HG03066 (cell line): ENCODE measurements around the gene ZNF276.
A peak's percentile ranks its signal among the peaks of the same experiment; 100 is the strongest.

Experiments used
- ATAC-seq: cut with Tn5 transposase; IDR thresholded peaks from one replicate; pipeline ENCODE4 v1.9.1; 2021; ENCODE audit warnings: low read depth; ENCODE audit not compliant: unreplicated experiment

The ZNF276 gene

DNA sequence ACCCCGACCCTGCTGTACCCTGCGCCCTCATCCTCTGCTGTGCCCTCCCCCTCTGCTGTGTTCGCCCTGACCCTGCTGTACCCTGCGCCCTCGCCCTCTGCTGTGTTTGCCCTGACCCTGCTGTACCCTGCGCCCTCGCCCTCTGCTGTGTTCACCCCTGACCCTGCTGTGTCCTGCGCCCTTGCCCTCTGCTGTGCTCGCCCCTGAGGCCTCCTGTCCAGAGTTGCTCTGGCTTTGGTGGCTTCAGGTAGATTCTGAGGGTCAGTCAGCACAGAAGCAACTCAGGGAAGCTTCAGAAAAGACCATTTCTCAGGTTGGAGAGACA, 11.5 kb downstream of the ZNF276 start:
- no peak for ATAC-seq

DNA sequence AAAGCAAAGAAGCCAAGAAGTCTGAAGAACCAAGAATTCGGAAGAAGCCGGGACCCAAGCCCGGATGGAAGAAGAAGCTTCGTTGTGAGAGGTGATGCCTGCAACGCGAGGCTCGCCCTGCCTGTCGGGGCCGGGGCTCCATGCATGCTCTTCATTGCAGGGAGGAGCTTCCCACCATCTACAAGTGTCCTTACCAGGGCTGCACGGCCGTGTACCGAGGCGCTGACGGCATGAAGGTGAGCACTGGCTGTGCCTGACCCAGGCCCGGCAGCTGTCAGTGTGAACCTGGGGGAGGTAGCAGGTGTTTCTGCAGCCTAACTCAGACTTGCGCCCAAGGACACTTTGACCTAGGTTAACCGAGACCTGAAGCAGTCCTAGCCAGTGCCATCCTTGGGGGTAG, 12.0 kb downstream of the ZNF276 start:
- ATAC-seq = no peak

DNA sequence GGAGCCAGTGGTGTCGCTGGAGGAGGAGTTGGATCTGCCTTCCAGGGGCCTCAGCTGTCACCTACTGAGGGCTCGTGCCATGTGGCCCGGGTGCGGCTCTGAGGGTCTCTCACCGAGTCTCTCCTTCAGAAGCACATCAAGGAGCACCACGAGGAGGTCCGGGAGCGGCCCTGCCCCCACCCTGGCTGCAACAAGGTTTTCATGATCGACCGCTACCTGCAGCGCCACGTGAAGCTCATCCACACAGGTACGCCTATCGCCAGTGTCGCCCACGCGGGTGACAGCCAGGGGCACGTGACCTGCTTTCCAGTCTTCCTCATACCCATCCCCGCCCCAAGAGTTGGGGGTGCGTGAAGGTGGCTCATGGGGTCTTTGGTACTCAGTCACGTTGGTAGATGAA, 12.5 kb downstream of the ZNF276 start:
- no peak for ATAC-seq

DNA sequence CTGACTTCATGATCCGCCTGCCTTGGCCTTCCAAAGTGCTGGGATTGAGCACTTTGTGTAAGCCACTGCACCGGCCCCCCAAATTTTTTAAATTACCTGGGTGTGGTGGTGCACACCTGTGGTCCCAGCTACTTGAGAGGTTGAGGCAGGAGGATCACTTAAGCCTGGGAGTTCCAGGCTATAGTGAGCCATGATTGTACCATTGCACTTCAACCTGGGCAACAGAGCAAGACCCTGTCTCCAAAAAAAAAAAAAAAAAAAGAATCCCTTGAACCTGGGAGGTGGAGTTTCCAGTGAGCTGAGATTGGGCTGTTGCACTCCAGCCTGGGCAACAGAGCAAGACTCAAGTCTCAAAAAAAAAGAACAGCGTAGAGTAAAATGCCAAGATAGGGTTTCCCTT, 15.2 kb downstream of the ZNF276 start:
- no peak for ATAC-seq

DNA sequence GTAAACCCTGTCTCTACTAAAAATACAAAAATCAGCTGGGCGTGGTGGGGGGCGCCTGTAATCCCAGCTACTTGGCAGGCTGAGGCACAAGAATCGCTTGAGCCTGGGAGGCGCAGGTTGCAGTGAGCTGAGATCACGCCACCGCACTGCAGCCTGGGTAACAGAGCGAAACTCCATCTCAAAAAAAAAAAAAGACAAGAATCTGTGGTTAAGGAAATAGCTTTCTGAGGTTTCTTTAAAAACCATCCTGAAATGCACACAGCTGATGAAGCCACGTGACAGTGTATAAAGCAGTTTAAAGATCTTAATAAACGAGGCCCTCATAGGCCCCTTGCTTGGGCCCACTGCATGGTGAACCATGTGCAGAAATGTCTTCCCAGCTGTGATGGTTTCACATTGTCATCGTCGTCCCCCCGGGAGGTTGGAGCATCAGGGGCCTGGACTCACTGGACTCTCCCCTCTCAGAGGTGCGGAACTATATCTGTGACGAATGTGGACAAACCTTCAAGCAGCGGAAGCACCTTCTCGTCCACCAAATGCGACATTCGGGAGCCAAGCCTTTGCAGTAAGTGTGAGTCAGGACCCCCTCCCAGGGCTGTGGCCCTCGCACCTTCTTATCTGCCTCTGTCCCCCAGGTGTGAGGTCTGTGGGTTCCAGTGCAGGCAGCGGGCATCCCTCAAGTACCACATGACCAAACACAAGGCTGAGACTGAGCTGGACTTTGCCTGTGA, 16.2 kb downstream of the ZNF276 start:
- no peak for ATAC-seq

DNA sequence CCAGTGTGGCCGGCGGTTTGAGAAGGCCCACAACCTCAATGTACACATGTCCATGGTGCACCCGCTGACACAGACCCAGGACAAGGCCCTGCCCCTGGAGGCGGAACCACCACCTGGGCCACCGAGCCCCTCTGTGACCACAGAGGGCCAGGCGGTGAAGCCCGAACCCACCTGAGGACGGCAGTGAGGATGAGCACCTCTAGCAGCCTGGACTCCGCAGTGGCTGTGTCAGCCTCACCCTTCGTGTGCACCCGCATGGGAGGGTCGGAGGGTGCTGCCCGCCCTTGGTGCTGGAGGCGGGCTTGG, 16.7 kb downstream of the ZNF276 start:
- no peak for ATAC-seq

DNA sequence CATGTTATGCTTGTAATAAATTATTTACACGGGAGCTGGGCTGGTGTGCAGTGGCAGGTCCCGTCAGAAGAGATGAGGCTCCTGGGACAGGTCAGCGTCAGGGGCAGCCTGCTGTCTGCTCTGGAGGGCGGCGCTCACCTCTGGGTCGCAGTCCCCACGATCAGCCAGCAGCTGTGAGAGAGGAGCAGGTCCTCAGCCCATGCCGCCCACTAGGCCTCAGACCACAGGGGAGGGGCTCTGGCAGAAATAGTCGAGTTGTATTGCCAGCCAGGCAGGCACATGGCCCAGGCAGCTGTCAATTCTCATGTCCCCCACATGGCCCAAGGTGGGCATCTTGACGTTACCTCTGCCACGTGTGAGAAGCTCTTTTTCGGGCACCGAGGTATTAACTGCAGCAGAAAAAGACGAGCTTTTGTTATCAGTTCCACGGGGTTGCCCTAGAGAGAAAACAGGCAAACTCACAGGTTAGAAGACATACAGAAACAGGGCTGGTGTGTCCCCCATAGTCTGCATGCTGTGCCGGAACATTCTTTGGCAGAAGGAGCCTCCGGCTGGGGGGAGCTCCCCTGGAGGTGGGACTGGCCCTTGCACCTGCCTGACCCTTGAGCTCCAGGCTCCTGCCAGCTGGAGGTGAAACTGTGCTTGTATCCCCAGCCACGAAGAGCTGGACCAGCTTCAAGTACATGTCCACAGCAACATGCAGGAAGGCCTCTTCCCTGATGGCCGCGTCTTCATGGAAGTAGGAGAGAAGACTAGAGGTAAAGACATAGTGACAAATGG, 17.4 kb downstream of the ZNF276 start:
- ATAC-seq = no peak

DNA sequence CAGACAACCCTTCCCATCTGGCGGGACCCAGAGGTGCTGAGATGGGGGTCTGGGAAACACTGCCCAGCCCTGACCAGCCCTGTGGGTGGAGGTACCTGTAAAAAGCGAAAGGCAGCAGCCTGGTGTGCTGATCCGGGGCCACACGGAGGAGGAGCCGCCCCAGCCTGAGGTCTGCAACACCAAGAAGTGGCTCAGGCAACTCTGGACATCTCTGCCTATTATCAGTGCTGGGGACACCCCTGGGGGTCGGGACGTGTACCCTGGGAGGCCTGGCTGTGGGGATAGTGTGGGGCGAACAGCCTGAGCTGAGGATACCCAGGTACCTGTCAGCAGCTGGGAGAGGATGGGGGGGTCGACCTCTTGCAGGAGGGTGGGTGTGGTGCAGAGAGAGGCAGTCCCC, 18.0 kb downstream of the ZNF276 start:
- no peak for ATAC-seq

DNA sequence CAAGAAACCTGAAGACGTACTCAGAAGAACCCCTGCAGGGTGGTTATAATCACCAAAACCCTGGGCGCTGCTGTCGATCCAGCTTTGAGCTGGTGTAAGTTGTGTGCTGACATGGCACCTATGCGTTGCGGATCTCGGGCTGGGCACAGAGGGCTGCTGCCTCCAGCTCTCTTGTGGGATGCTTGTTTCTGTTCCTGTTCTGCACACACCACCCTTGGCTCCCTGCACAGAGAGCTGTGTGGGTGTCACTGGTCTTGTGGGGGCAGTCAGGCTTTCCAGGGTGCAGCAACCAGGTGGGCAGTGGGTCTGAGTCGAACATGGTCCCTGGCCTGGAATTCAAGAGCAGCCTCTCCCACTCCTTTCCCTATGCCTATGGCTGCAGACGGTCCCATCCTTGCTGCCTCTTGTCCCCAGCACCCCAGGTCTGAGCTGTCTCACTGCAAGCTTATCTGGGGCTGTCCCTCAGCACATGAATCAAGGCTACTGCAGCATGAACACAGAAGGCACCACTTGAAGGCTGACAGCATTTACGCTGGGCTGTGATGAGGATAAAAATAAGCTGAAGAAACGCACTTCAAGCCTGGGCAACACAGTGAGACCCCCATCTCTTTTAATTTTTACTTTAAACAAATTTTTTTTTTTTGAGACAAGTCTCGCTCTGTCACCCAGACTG, 20.1 kb downstream of the ZNF276 start:
- ATAC-seq = no peak

DNA sequence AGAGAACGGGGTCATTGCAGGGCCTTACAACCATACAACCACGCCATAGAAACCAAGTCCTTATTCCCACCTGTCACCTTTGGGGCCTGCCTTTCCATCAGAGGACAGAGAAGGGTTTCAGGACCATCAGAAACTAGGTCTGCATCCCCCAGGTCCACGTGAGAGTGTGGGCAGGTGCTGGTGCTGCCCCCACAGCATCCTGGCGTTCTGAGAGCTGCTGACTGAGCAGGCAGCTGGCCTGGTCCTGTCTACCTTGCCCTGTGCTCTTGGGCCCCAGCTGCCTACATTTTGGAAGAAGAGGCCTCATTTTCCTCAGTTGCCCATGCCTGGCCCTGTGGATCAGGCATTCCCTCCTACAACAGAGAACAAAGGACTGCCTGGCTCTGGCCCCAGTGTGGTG, 21.6 kb downstream of the ZNF276 start:
- ATAC-seq = no peak

DNA sequence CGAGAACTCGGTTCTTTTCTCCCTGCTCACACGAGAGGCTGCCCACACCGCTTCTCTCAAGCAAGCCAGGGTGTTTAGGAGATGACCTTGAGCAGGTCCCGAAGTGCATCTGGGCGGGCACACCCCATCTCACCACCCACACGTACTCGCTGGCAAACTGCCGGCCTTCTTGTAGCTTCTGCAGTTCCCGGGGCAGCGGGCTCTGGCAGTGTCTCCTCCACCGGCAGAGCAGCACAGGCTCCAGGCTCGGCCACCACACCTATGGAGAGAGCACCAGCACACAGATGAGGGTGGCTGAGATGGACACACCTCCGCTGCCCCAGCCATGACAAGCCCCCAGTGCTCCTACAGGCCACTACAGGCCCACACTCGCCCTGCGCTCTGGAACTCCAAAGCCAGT, 23.5 kb downstream of the ZNF276 start:
- ATAC-seq = no peak

DNA sequence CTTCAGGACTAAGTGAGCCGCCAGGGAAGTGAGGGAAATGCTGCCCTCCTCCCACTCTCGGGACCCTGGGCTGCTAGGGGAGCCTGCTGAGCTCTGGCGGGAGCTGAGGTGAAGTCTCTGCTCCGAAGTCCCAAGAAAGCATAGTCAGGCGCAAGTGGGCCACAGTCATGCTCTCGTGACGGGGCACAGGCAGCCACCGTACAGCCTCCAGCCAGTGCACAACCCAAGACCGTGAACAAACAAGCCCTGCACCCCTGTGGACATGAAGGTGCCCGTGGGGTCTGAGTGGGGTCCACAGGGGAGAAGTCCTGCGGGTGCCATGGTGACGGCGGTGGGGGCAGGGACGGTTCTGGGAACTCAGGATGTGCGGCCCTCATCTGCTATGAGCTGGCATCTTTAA, 24.7 kb downstream of the ZNF276 start:
- ATAC-seq = no peak

DNA sequence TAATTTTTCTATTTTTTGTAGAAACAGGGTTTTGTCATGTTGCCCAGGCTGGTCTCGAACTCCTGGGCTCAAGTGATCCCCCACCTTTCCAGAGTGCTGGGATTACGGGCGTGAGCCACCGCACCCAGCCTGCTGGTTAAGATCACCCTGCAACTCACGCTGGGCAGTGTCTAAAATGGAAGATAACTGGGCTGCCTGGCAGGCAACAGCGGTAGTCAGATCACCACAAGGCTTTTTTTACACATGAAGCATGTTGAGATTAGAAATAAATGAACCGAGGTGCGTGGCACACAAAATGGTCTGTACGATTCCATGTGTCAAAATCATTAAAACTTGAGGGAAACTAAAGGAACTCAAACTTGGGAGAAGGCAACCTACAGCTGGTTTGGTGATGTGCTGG, 26.7 kb downstream of the ZNF276 start:
- ATAC-seq = no peak

DNA sequence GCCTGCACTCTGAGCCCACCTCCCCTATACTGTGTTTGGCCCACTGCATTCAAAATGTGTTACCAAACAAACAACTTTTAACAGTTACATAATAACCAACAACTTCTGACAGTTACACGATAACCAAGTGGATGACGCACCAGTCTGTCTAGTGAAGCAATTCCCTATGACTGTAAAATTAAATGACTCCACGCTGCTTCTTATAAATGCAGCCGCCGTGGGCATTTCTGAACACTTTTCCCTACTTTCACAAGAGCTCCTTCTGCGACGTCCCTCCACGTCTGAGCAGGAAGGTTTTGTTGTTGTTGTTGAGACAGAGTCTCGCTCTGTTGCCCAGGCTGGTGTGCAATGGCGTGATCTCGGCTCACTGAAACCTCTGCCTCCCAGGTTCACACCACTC, 27.6 kb downstream of the ZNF276 start:
- ATAC-seq = no peak

DNA sequence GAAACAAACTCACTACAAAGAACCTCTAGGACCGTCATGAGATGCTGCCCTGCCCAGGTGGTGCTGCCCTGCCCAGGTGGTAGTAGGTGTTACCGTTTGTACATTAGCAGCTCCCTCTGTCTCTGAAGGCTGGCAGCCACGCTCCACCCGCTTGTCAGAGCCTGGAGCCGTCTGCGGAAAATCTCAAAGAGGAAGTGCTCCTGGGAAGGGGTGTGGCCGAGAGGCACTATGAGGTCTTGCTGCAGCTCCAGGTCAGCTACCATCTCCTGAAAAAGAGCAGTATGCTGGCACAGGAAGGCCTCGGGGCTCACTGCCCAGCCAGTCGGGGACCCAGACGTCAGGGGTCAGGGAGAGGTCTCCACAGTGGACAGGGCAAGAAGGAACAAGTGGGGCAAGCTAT, 28.3 kb downstream of the ZNF276 start:
- no peak for ATAC-seq

DNA sequence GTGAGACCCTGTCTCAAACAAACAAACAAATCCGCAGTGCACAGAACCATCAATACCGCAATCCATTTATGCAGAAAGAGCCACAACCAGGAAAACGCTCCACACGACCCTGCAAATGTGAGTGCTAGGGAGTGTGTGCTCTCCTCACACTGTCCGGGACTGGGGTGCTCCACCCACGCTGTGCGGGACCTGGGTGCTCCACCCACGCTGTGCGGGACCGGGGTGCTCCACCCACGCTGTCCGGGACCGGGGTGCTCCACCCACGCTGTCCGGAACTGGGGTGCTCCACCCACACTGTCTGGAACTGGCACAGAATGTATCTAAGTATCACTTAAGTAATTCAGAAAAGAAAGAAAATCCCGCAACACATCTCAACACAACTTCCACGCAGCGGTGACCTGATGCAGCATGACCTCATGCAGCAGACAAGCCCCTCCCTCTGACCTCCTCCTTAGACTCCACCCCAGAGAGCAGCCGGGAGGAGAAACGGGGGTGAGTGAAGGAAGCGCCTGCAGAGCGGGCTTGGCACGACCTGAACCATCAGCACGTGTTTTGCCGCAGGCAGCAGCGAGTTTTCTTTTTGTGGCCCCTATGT, 38.5 kb downstream of the ZNF276 start:
- no peak for ATAC-seq

DNA sequence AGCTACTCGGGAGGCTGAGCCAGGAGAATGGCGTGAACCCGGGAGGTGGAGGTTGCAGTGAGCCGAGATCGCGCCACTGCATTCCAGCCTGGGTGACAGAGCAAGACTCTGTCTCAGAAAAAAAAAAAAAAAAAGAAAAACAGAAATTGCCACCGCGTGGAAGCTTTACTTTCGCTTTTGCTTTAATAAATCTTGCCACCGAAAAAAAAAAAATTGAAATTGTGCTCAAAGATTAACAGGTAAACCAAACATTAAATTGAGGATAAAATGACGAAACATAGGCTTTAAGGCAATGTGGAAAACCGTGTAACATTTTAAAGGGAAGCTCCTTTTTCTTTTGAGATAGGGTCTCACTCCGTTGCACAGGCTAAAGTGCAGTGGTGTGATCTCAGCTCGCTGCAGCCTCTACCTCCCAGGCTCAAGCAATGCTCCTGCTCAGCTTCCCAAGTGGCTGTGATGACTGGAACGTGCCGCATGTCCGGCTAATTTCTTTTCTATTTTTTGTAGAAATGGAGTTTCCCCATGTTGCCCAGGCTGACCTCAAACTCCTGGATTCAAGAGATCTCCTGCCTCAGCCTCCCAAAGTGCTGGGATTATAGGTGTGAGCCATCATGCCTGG, 40.1 kb downstream of the ZNF276 start:
- ATAC-seq = no peak

DNA sequence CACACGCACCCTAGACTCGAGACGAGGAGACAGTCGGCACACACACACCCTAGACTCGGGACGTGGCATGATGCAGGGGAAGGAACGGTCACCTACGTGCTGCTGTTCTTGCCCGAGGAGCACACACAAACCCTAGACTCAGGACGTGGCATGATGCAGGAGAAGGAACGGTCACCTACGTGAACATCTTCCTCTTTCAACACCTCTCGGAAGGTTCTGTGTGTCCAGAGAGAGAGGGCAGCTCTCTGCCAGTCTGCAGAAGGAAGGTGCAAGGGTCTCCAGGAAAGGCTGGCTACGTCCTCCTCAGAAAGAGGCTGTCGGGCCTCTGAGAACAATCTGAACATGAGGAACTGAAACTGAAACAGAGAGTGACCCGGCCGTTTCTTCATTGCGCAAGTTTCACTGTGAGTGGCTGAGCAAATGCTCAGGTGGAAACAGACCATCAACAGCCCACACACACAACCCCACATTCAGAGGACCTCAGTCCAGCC, 43.4 kb downstream of the ZNF276 start:
- peak; percentile 81 for ATAC-seq

DNA sequence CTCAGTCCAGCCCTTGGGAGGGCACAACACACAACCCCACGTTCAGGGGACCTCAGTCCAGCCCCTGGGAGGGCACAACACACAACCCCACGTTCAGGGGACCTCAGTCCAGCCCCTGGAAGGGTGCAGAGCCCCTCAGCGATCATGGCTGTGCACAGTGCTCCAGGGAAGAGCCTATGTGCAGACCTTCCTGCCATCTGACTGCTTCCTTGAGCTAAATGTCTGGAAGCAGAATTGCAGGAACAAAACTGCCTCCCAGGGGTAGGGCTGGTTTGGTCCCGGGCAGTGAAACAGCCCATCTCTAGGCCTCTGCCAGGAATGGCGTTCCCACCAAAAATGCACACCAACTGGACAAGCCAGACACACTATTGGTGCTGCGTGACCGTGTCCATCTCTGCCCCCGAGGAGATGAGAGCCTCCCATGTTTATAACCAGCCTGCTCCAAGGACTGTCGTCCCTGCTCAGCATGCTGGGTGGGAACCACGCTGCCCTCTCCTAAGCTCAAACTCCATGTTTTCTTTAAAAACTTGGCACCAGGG, 44.0 kb downstream of the ZNF276 start:
- ATAC-seq = no peak

DNA sequence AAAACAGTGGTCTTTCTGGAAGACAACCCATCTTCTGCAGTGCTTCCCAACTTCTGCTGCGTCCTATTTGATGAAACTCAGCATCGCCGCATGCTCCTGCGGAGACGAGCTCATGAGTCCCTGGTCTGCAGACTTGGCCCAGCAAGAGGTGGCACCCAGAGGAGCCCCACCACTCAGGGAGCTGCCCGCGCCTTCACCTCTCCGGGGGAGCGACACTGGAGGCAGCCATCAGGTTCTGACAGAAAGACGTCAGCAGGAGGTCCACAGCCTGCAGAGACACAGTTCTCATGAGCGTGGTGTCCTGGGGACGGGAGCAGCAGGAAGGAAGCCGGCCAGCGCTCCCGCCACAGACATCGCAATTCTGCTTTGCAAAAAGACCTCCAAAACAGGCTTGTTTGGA, 49.0 kb downstream of the ZNF276 start:
- no peak for ATAC-seq

DNA sequence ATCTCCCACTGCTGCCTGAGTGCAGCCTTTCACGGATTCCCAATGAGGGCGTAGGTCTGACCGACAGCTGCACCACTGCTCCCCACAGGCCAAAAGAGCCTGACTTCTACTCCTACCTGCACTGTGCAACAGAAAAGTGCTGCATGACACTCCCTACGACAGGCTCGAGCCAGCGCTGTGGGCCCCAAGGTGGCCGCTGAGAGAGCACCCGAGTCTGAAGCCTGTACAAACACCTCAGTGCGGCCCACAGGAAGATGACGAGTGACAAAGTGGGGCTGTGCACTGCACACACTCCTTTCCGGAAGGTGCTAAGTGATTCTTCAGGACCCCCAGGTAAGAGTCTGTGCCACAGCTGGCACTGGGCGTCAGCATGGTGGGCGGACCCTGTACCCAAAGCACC, 53.9 kb downstream of the ZNF276 start:
- no peak for ATAC-seq
